HCT116 (cell line): ENCODE measurements around the gene PRR23E. TPM values are rescaled to one million over a fixed set of nuclear protein-coding genes. Genes with fewer than 3 reads are reported as not detected.

ENCODE experiments used
- ATAC-seq: fragments of 200-7000 bp; cut with Tn5 transposase; 2 replicates; pipeline ENCODE4 v1.9.1; 2020; ENCODE audit warnings: mild to moderate bottlenecking, moderate library complexity
- BruUV-seq: library from RNA; stranded (reverse); fragments of 400-500 nt; replicated peaks from 2 replicates; lab custom pipeline; 2021; lab: Mats Ljungman, UMichigan
- CTCF ChIA-PET: fragments of 300-600 bp; sonication (Branson Sonifier 250); formaldehyde crosslinking; loops from one replicate; lab custom pipeline; 2021; ENCODE audit warnings: antibody characterized with exemption; lab: Charles Lee
- POLR2A ChIA-PET: fragments of 300-600, 350-600 bp; sonication (Branson Sonifier 250); formaldehyde crosslinking; loops from one replicate; lab custom pipeline; 2021; ENCODE audit warnings: antibody characterized with exemption; lab: Charles Lee
- RAD21 ChIA-PET, 2 experiments: fragments of 300-600 bp; sonication (Branson Sonifier 250); formaldehyde crosslinking; loops; one replicate each; lab custom pipeline; 2023; ENCODE audit warnings: low total read pairs in 2 of 2; ENCODE audit not compliant: uncharacterized antibody in 2 of 2, unreplicated experiment in 2 of 2, low non-redundant PET in 1 of 2; lab: Charles Lee
- DNase-seq: peaks from one replicate; pipeline ENCODE4 v3.0.0-alpha.2; 2010; ENCODE audit warnings: low read depth, low spot score
- H2AFZ ChIP-seq: fragments of 200-600 bp; shearing (Covaris generic), sonication (generic); 2 replicates; pipeline ENCODE4 v1.6.1; 2017; ENCODE audit warnings: low read depth, mixed run types, mixed read lengths, antibody characterized with exemption, low read length; ENCODE audit not compliant: poor library complexity, severe bottlenecking
- H3K27ac ChIP-seq: 2 replicates; pipeline ENCODE4 v1.5.1; 2012; ENCODE audit warnings: low read depth, low read length
- H3K27me3 ChIP-seq: fragments of 200-600 bp; sonication (generic); 2 replicates; pipeline ENCODE4 v1.6.1; 2016; ENCODE audit warnings: mixed run types, low read length, mixed read lengths; ENCODE audit not compliant: insufficient read depth
- H3K36me3 ChIP-seq, 2 experiments: fragments of 200-500 bp in 1 of 2; fragments of 200-600 bp in 1 of 2; sonication (Bioruptor generic) in 1 of 2; sonication (generic) in 1 of 2; 2 replicates each; pipeline versions ENCODE4 v1.5.1 to v1.6.1; 2014 to 2016; ENCODE audit warnings: low read length in 2 of 2, inconsistent platforms in 1 of 2, mixed read lengths in 1 of 2, mixed run types in 1 of 2; ENCODE audit not compliant: insufficient read depth in 2 of 2, control insufficient read depth in 1 of 2
- H3K4me1 ChIP-seq, 2 experiments: fragments of 200-600 bp in 1 of 2; sonication (generic) in 1 of 2; 2 replicates each; pipeline versions ENCODE4 v1.5.1 to v1.6.1; 2012 to 2017; ENCODE audit warnings: low read length in 2 of 2, inconsistent platforms in 1 of 2, mild to moderate bottlenecking in 1 of 2, mixed read lengths in 1 of 2, mixed run types in 1 of 2, moderate library complexity in 1 of 2; ENCODE audit not compliant: insufficient read depth in 2 of 2, control insufficient read depth in 1 of 2
- H3K4me2 ChIP-seq: fragments of 200-600 bp; sonication (generic); 2 replicates; pipeline ENCODE4 v1.6.1; 2017; ENCODE audit warnings: mixed run types, low read length, mixed read lengths
- H3K4me3 ChIP-seq, 2 experiments: fragments of 200-600 bp in 1 of 2; sonication (generic) in 1 of 2; replicated peaks in 1 of 2; 2 replicates each; pipeline ENCODE4 v1.5.1; 2011 to 2016; ENCODE audit warnings: low read length in 2 of 2, control low read depth in 1 of 2, low read depth in 1 of 2, mild to moderate bottlenecking in 1 of 2, mixed read lengths in 1 of 2, mixed run types in 1 of 2
- H3K79me2 ChIP-seq: fragments of 200-600 bp; sonication (generic); 2 replicates; pipeline ENCODE4 v1.6.1; 2017; ENCODE audit warnings: mild to moderate bottlenecking, mixed run types, low read length, moderate library complexity, mixed read lengths; ENCODE audit not compliant: insufficient read depth
- H3K9ac ChIP-seq: fragments of 200-600 bp; sonication (generic); 2 replicates; pipeline ENCODE4 v1.6.1; 2016; ENCODE audit warnings: low read length, mixed read lengths
- H3K9me2 ChIP-seq: fragments of 200-600 bp; sonication (generic), shearing (Covaris generic); 2 replicates; pipeline ENCODE4 v1.6.1; 2017; ENCODE audit warnings: mixed run types, mild to moderate bottlenecking, moderate library complexity; ENCODE audit not compliant: insufficient read depth
- H3K9me3 ChIP-seq, 2 experiments: fragments of 200-500 bp in 1 of 2; fragments of 200-600 bp in 1 of 2; sonication (Bioruptor generic) in 1 of 2; sonication (generic) in 1 of 2; 2 replicates each; pipeline ENCODE4 v1.6.1; 2014 to 2017; ENCODE audit warnings: low read length in 2 of 2, mixed read lengths in 2 of 2, inconsistent platforms in 1 of 2, low read depth in 1 of 2, mild to moderate bottlenecking in 1 of 2, mixed run types in 1 of 2, moderate library complexity in 1 of 2; ENCODE audit not compliant: control insufficient read depth in 1 of 2, insufficient read depth in 1 of 2
- H4K20me1 ChIP-seq: fragments of 200-600 bp; sonication (generic), shearing (Covaris generic); 2 replicates; pipeline ENCODE4 v1.6.1; 2017; ENCODE audit warnings: mixed run types, mild to moderate bottlenecking, moderate library complexity; ENCODE audit not compliant: insufficient read depth
- CBX3 ChIP-seq: IDR thresholded peaks from 2 replicates; pipeline ENCODE4 v1.6.1; 2012; ENCODE audit warnings: low read depth
- EGR1 ChIP-seq: IDR thresholded peaks from 2 replicates; pipeline ENCODE4 v1.6.1; 2012; ENCODE audit warnings: low read depth
- EZH2phosphoT487 ChIP-seq: fragments of 200-600 bp; IDR thresholded peaks from 2 replicates; pipeline ENCODE4 v1.6.1; 2018; ENCODE audit warnings: antibody characterized with exemption, borderline replicate concordance
- JUND ChIP-seq: IDR thresholded peaks from 2 replicates; pipeline ENCODE4 v1.6.1; 2012
- POLR2A ChIP-seq: IDR thresholded peaks from 2 replicates; pipeline ENCODE4 v1.7.0; 2011; ENCODE audit warnings: borderline replicate concordance; ENCODE audit not compliant: insufficient read depth, insufficient read length; ENCODE audit errors: extremely low read depth
- RAD21 ChIP-seq: IDR thresholded peaks from 2 replicates; pipeline ENCODE4 v1.6.1; 2012; ENCODE audit warnings: low read depth, mild to moderate bottlenecking
- SP1 ChIP-seq: IDR thresholded peaks from 2 replicates; pipeline ENCODE4 v1.6.1; 2012; ENCODE audit warnings: low read depth
- TCF7L2 ChIP-seq: IDR thresholded peaks from 2 replicates; pipeline ENCODE4 v1.7.0; 2011; ENCODE audit warnings: borderline replicate concordance, inconsistent platforms; ENCODE audit not compliant: insufficient read depth, insufficient read length; ENCODE audit errors: extremely low read depth
- ZNF274 ChIP-seq: fragments of 200-500 bp; sonication (Bioruptor generic); IDR thresholded peaks from 2 replicates; pipeline ENCODE4 v1.6.1; 2014; ENCODE audit warnings: mild to moderate bottlenecking, low read depth, low read length, inconsistent platforms
- intact Hi-C: fragments of 100-400 bp; cut with micrococcal nuclease; formaldehyde crosslinking; loops from 2 replicates; pipeline ENCODE4 v1.10.0; 2022
- total RNA-seq: library from RNA; stranded (reverse); gene quantifications from one replicate; pipeline ENCODE4 v1.2.1, GENCODE V29; 2021; ENCODE audit not compliant: unreplicated experiment
- TF ChIP-seq, protein P1 (sequence below): IDR thresholded peaks from 2 replicates; pipeline ENCODE4 v1.6.1; 2012
- TF ChIP-seq, protein P2 (sequence below): IDR thresholded peaks from 2 replicates; pipeline ENCODE4 v1.6.1; 2011; ENCODE audit warnings: mild to moderate bottlenecking, low read length, moderate library complexity; ENCODE audit not compliant: insufficient replicate concordance; ENCODE audit errors: extremely low read depth
- TF ChIP-seq, protein P3 (sequence below): IDR thresholded peaks from 2 replicates; pipeline ENCODE4 v1.6.1; 2012; ENCODE audit warnings: low read depth
- TF ChIP-seq, protein P4 (sequence below): IDR thresholded peaks from 2 replicates; pipeline ENCODE4 v1.6.1; 2012

The PRR23E gene
- total RNA-seq, 1 experiment from 2014 or later = not detected

DNA sequence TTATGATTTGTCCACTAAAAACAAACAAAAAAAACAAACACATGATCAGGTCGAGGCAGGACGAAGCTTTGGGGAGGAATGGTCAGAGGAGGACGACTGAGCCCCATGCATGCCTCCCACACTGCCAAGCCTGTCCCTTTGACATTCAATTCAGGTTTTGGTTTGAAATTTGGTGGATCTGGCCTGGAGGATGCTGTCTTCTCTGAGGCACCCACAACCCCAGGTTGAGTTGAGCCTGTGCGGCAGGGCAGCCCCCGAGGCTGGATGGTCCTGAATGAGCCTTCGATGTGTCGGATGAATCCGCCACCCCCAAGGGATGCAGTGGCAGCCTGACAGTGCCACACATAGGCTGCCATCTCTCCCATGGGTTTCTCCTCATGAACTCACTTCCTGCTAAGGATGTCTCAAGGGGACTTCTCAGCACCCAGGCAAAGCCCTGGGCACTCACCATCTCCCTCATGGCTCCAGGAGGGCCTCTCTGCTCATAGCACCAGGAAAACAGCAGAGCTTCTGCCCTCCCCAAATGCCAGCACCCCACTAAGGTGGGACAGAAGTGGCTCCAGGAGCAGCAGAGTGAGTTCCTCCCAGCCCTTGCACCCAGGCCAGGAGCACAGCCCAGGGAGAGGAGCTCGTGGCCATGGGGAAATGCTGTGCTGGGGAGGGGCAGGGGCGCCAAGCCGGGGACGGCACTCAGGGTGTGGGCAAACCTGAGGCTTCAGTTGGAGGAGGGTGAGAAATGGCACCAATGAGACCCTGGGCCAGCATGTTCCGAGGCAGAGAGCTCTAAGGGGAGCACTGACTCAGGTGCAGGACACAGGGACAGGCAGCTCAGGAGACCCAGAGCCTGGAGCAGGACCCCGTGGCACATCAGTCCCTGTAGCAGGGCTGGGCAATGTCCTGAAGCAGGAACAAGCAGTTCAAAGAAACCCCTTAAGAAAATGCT is 18.5 kb downstream of the PRR23E start:
- no peak for TF ChIP-seq ZNF274
- TF ChIP-seq POLR2A = no peak
- no peaks in the 10 kb centered on the region for H3K4me1 ChIP-seq
- H3K9me3 ChIP-seq = no peaks in the 10 kb centered on the region
- no peak overlapping the region for H3K27ac ChIP-seq
- H4K20me1 ChIP-seq = no peaks in the 10 kb centered on the region
- H3K4me3 ChIP-seq = no peak overlapping the region
- CTCF ChIA-PET = no interaction called here
- intact Hi-C loops = no loop called here
- H3K9ac ChIP-seq = no peak overlapping the region
- no peak overlapping the region for H2AFZ ChIP-seq
- H3K9me2 ChIP-seq = no peaks in the 10 kb centered on the region
- RAD21 ChIA-PET = no interaction called here
- H3K27me3 ChIP-seq = no peaks in the 10 kb centered on the region
- DNase-seq = no peak
- POLR2A ChIA-PET = no interaction called here
- H3K36me3 ChIP-seq = no peaks in the 10 kb centered on the region
- no TSS peak for BruUV-seq
- H3K4me2 ChIP-seq = no peak overlapping the region
- H3K79me2 ChIP-seq = no peaks in the 10 kb centered on the region
- ATAC-seq = no peak

DNA sequence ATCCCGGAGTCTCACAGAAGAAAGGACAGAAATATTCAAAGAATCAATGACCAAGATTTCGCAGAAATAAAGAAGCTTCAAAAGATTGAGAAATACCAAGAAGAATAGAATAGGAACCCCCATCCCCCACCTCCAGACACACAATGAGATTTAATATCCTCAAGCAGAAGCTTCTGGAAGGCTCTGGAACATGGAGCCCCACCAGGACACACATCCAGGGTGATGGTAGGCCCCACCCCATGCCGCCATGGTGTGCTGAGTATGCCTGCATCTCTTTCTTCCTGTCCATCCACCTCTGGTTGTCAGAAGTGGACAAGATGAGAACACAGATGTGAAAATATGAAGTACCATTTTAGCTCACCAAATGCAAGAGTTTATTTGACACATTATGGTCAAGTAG is 19.3 kb downstream of the PRR23E start:
- no peaks in the 10 kb centered on the region for H3K9me3 ChIP-seq
- H3K4me3 ChIP-seq = no peak overlapping the region
- 0 out of 4 replicates have a peak, but pooled peaks cover 0 to 2% of the 10 kb centered on the region in 2 experiments for H3K4me1 ChIP-seq
- H3K27me3 ChIP-seq = no peaks in the 10 kb centered on the region; the same call in 1 of the 2 replicates
- ChIA-PET CTCF (no interaction called here), RAD21 (no interaction called here), POLR2A (no interaction called here)
- H2AFZ ChIP-seq = no peak overlapping the region
- no peak overlapping the region for H3K27ac ChIP-seq
- intact Hi-C loops = no loop called here
- no peak overlapping the region for H3K9ac ChIP-seq
- no peaks in the 10 kb centered on the region for H3K36me3 ChIP-seq
- H4K20me1 ChIP-seq = no peaks in the 10 kb centered on the region
- H3K4me2 ChIP-seq = no peak overlapping the region
- ATAC-seq (no peak), DNase-seq (no peak)
- H3K79me2 ChIP-seq = no peaks in the 10 kb centered on the region
- H3K9me2 ChIP-seq = no peaks in the 10 kb centered on the region
- no TSS peak for BruUV-seq
- TF ChIP-seq, protein P1, sequence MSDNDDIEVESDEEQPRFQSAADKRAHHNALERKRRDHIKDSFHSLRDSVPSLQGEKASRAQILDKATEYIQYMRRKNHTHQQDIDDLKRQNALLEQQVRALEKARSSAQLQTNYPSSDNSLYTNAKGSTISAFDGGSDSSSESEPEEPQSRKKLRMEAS = no peak
- TF ChIP-seq EZH2phosphoT487 (no peak), POLR2A (no peak), TCF7L2 (no peak), EGR1 (no peak), SP1 (no peak), RAD21 (no peak), ZNF274 (no peak), CBX3 (no peak), JUND (no peak)
- TF ChIP-seq, protein P2, sequence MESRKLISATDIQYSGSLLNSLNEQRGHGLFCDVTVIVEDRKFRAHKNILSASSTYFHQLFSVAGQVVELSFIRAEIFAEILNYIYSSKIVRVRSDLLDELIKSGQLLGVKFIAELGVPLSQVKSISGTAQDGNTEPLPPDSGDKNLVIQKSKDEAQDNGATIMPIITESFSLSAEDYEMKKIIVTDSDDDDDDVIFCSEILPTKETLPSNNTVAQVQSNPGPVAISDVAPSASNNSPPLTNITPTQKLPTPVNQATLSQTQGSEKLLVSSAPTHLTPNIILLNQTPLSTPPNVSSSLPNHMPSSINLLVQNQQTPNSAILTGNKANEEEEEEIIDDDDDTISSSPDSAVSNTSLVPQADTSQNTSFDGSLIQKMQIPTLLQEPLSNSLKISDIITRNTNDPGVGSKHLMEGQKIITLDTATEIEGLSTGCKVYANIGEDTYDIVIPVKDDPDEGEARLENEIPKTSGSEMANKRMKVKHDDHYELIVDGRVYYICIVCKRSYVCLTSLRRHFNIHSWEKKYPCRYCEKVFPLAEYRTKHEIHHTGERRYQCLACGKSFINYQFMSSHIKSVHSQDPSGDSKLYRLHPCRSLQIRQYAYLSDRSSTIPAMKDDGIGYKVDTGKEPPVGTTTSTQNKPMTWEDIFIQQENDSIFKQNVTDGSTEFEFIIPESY = no peak
- TF ChIP-seq, protein P3, sequence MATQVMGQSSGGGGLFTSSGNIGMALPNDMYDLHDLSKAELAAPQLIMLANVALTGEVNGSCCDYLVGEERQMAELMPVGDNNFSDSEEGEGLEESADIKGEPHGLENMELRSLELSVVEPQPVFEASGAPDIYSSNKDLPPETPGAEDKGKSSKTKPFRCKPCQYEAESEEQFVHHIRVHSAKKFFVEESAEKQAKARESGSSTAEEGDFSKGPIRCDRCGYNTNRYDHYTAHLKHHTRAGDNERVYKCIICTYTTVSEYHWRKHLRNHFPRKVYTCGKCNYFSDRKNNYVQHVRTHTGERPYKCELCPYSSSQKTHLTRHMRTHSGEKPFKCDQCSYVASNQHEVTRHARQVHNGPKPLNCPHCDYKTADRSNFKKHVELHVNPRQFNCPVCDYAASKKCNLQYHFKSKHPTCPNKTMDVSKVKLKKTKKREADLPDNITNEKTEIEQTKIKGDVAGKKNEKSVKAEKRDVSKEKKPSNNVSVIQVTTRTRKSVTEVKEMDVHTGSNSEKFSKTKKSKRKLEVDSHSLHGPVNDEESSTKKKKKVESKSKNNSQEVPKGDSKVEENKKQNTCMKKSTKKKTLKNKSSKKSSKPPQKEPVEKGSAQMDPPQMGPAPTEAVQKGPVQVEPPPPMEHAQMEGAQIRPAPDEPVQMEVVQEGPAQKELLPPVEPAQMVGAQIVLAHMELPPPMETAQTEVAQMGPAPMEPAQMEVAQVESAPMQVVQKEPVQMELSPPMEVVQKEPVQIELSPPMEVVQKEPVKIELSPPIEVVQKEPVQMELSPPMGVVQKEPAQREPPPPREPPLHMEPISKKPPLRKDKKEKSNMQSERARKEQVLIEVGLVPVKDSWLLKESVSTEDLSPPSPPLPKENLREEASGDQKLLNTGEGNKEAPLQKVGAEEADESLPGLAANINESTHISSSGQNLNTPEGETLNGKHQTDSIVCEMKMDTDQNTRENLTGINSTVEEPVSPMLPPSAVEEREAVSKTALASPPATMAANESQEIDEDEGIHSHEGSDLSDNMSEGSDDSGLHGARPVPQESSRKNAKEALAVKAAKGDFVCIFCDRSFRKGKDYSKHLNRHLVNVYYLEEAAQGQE = no peak
- TF ChIP-seq, protein P4, sequence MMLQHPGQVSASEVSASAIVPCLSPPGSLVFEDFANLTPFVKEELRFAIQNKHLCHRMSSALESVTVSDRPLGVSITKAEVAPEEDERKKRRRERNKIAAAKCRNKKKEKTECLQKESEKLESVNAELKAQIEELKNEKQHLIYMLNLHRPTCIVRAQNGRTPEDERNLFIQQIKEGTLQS = no peak
